Neural cell (in vitro differentiated cells): Measurements from ENCODE around the gene MSX2. TPM values are rescaled to one million over a fixed set of nuclear protein-coding genes. Genes with fewer than 3 reads are reported as not detected.

ENCODE experiments used
- H2AFZ ChIP-seq: fragments of 200-600, 300-800 bp; sonication (generic), shearing (Covaris generic); 2 replicates; pipeline ENCODE4 v1.6.0; 2014; ENCODE audit warnings: low read depth, mild to moderate bottlenecking, antibody characterized with exemption, low read length, moderate library complexity
- H3F3A ChIP-seq: fragments of 200-600 bp; shearing (Covaris generic); 2 replicates; pipeline ENCODE4 v1.6.1; 2016; ENCODE audit warnings: mild to moderate bottlenecking, moderate library complexity, mixed read lengths, antibody characterized with exemption, low read length; ENCODE audit not compliant: insufficient read depth, poor library complexity, severe bottlenecking
- H3K27ac ChIP-seq: fragments of 200-600, 300-800 bp; sonication (generic), shearing (Covaris generic); 2 replicates; pipeline ENCODE4 v1.5.1; 2014; ENCODE audit warnings: mild to moderate bottlenecking, low read length, moderate library complexity
- H3K27me3 ChIP-seq: fragments of 300-800, 200-600 bp; sonication (generic), shearing (Covaris generic); 2 replicates; pipeline ENCODE4 v1.6.0; 2014; ENCODE audit warnings: mild to moderate bottlenecking, low read depth, low read length, moderate library complexity; ENCODE audit not compliant: insufficient read depth
- H3K36me3 ChIP-seq: fragments of 300-800, 200-600 bp; sonication (generic), shearing (Covaris generic); 2 replicates; pipeline ENCODE4 v1.5.1; 2014; ENCODE audit warnings: mild to moderate bottlenecking, antibody characterized with exemption, low read length, moderate library complexity; ENCODE audit not compliant: insufficient read depth
- H3K4me2 ChIP-seq: fragments of 300-800, 200-600 bp; sonication (generic), shearing (Covaris generic); 2 replicates; pipeline ENCODE4 v1.6.0; 2014; ENCODE audit warnings: mild to moderate bottlenecking, low read length
- H3K4me3 ChIP-seq: fragments of 300-800, 200-600 bp; sonication (generic), shearing (Covaris generic); 2 replicates; pipeline ENCODE4 v1.5.1; 2014; ENCODE audit warnings: mild to moderate bottlenecking, low read length, moderate library complexity
- H3K79me2 ChIP-seq: fragments of 200-600 bp; shearing (Covaris generic); replicated peaks from 2 replicates; pipeline ENCODE4 v1.6.0; 2014; ENCODE audit warnings: mild to moderate bottlenecking, low read length, moderate library complexity; ENCODE audit not compliant: insufficient read depth
- H3K9ac ChIP-seq: fragments of 300-800, 200-600 bp; sonication (generic), shearing (Covaris generic); 2 replicates; pipeline ENCODE4 v1.6.1; 2016; ENCODE audit warnings: mild to moderate bottlenecking, low read length, mixed read lengths
- H3K9me2 ChIP-seq: fragments of 200-600 bp; shearing (Covaris generic); 2 replicates; pipeline ENCODE4 v1.6.1; 2016; ENCODE audit warnings: mild to moderate bottlenecking, low read length, mixed read lengths; ENCODE audit not compliant: insufficient read depth
- H3K9me3 ChIP-seq: fragments of 200-600, 300-800 bp; sonication (generic), shearing (Covaris generic); 2 replicates; pipeline ENCODE4 v1.6.1; 2016; ENCODE audit warnings: mild to moderate bottlenecking, mixed run types, low read length, moderate library complexity, mixed read lengths
- H4K20me1 ChIP-seq: fragments of 200-600 bp; shearing (Covaris generic); 2 replicates; pipeline ENCODE4 v1.6.1; 2016; ENCODE audit warnings: mild to moderate bottlenecking, mixed run types; ENCODE audit not compliant: insufficient read depth
- CTCF ChIP-seq: fragments of 450-650 bp; IDR thresholded peaks from 2 replicates; pipeline ENCODE4 v1.5.1; 2014; ENCODE audit warnings: antibody characterized with exemption, mild to moderate bottlenecking, moderate library complexity; ENCODE audit not compliant: poor library complexity, severe bottlenecking
- EP300 ChIP-seq: fragments of 450-650 bp; conservative IDR thresholded peaks from 2 replicates; pipeline ENCODE4 v1.6.1; 2014; ENCODE audit warnings: antibody characterized with exemption, mild to moderate bottlenecking, moderate library complexity; ENCODE audit not compliant: poor library complexity, severe bottlenecking
- EZH2 ChIP-seq: fragments of 200-600, 300-800 bp; shearing (Covaris generic), sonication (generic); IDR thresholded peaks from 2 replicates; pipeline ENCODE4 v1.6.1; 2014; ENCODE audit warnings: antibody characterized with exemption, low read length, borderline replicate concordance, mild to moderate bottlenecking; ENCODE audit not compliant: insufficient read depth, poor library complexity, severe bottlenecking
- MXI1 ChIP-seq: fragments of 450-650 bp; conservative IDR thresholded peaks from 2 replicates; pipeline ENCODE4 v1.6.1; 2014; ENCODE audit warnings: antibody characterized with exemption, mild to moderate bottlenecking; ENCODE audit not compliant: poor library complexity, severe bottlenecking
- POLR2AphosphoS5 ChIP-seq: IDR thresholded peaks from 2 replicates; pipeline ENCODE4 v1.6.1; 2012
- REST ChIP-seq: IDR thresholded peaks from 2 replicates; pipeline ENCODE4 v1.6.1; 2012; ENCODE audit warnings: borderline replicate concordance
- SMC3 ChIP-seq: fragments of 450-650 bp; conservative IDR thresholded peaks from 2 replicates; pipeline ENCODE4 v1.6.1; 2014; ENCODE audit warnings: antibody characterized with exemption, mild to moderate bottlenecking, moderate library complexity; ENCODE audit not compliant: poor library complexity
- TAF1 ChIP-seq: IDR thresholded peaks from 2 replicates; pipeline ENCODE4 v1.6.1; 2012; ENCODE audit warnings: low read depth
- polyA plus RNA-seq: library from polyadenylated mRNA; depleted of rRNA; stranded (reverse); fragments of >200 nt; gene quantifications from 2 replicates; pipeline ENCODE4 v1.2.3, GENCODE V29; 2014

MSX2 gene
- polyA plus RNA-seq, 1 donor from 2014 or later = not detected

DNA sequence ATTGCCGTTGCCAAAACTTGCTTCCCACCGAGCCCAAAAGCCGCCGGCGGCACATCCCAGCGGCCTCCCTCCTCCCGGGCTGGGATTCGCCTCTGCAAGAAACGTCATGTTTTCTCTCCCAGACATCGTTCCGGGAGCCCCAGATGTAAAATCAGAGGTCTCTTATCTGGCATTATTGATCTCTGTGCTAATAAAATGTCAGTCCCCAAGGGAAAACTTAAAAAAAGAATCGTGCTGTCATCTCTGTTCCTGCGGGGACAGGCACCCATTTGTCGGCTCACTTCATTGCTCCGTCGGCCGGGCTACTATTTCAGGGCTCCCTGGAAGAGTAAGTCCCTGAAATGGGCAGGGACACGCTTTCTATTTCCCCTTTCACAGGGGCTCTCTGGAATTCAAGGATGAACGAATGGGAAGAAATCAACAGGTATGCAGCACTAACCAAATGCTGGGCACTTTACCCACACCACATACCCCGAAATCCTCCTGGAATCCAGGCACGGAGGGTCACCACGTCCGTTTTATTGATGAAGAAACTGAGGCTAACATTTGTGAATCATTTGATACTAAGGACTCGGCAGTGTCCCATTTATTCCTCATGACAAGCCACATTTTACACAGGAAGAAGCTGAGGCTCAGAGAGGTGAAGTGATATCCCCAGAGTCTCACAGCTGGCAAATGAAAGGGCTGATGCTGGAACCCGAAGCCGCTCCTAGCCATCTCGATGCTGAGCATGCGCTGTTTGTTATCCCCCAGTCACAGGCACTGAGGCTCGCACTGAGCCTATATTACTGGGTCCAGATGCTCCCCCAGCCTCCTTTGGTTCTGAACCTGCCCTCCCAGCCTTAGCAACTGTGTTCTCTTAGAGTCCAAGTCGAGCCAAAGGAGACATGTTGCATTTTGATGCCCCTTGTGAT is 35.7 kb upstream of the MSX2 start:
- H2AFZ ChIP-seq = no peak overlapping the region

GRCh38 chr5:174690271-174690670 is 34.1 kb upstream of the MSX2 start:
- no peak overlapping the region for H3K4me2 ChIP-seq
- no peak overlapping the region for H3K9ac ChIP-seq
- H3K36me3 ChIP-seq = no peaks in the 10 kb centered on the region
- no peaks in the 10 kb centered on the region for H3K9me3 ChIP-seq
- H4K20me1 ChIP-seq = no peaks in the 10 kb centered on the region
- no peaks in the 10 kb centered on the region for H3K79me2 ChIP-seq
- TF ChIP-seq CTCF (no peak), EZH2 (no peak), TAF1 (no peak)
- no peak overlapping the region for H3K4me3 ChIP-seq
- no peaks in the 10 kb centered on the region for H3K9me2 ChIP-seq
- no peak overlapping the region for H3K27ac ChIP-seq
- peaks cover 92% of the 10 kb centered on the region for H3K27me3 ChIP-seq
- H2AFZ ChIP-seq = no peak overlapping the region
- no peaks in the 10 kb centered on the region for H3F3A ChIP-seq

More for the DNA sequence above, 35.7 kb upstream of the MSX2 start:
- Histone ChIP-seq H3K9ac (no peak overlapping the region), H4K20me1 (no peaks in the 10 kb centered on the region), H3K79me2 (no peaks in the 10 kb centered on the region), H3K36me3 (no peaks in the 10 kb centered on the region), H3K4me2 (no peak overlapping the region), H3K9me2 (no peaks in the 10 kb centered on the region), H3K27ac (no peak overlapping the region), H3F3A (no peaks in the 10 kb centered on the region), H3K27me3 (peaks cover 76% of the 10 kb centered on the region), H3K9me3 (no peaks in the 10 kb centered on the region), H3K4me3 (no peak overlapping the region)
- TF ChIP-seq REST (no peak), POLR2AphosphoS5 (peak; percentile 55), MXI1 (no peak)

- H3K4me2 ChIP-seq = no peak overlapping the region
- no peaks in the 10 kb centered on the region for H4K20me1 ChIP-seq
- no peaks in the 10 kb centered on the region for H3K9me3 ChIP-seq
- no peak overlapping the region for H3K27ac ChIP-seq
- no peak overlapping the region for H3K4me3 ChIP-seq
- no peaks in the 10 kb centered on the region for H3K36me3 ChIP-seq
- no peak overlapping the region for H2AFZ ChIP-seq
- no peaks in the 10 kb centered on the region for H3K79me2 ChIP-seq
- H3K27me3 ChIP-seq = peaks cover 79% of the 10 kb centered on the region
- no peaks in the 10 kb centered on the region for H3K9me2 ChIP-seq
- no peak overlapping the region for H3K9ac ChIP-seq
- TF ChIP-seq EP300 = no peak
- no peak for TF ChIP-seq SMC3
- no peaks in the 10 kb centered on the region for H3F3A ChIP-seq
Observed at GRCh38 chr5:174692381-174692780, 32.0 kb upstream of the MSX2 start.
